MM.1S (cell line): ENCODE results near the gene UBE2QL1.

ENCODE experiments used
- EZH2 ChIP-seq: fragments of 300-600 bp; sonication (generic); optimal IDR thresholded peaks from 2 replicates; pipeline ENCODE3; 2017; ENCODE audit warnings: low read depth, mild to moderate bottlenecking, antibody characterized with exemption, low read length, mixed read lengths
- TF ChIP-seq, protein P1 (sequence below): fragments of 300-600 bp; sonication (generic); IDR thresholded peaks from 2 replicates; pipeline ENCODE4 v1.5.1; 2016; ENCODE audit warnings: antibody characterized with exemption, low read length, mixed read lengths

- TF ChIP-seq, protein P1, sequence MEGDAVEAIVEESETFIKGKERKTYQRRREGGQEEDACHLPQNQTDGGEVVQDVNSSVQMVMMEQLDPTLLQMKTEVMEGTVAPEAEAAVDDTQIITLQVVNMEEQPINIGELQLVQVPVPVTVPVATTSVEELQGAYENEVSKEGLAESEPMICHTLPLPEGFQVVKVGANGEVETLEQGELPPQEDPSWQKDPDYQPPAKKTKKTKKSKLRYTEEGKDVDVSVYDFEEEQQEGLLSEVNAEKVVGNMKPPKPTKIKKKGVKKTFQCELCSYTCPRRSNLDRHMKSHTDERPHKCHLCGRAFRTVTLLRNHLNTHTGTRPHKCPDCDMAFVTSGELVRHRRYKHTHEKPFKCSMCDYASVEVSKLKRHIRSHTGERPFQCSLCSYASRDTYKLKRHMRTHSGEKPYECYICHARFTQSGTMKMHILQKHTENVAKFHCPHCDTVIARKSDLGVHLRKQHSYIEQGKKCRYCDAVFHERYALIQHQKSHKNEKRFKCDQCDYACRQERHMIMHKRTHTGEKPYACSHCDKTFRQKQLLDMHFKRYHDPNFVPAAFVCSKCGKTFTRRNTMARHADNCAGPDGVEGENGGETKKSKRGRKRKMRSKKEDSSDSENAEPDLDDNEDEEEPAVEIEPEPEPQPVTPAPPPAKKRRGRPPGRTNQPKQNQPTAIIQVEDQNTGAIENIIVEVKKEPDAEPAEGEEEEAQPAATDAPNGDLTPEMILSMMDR: no peak
- TF ChIP-seq EZH2: no peak
Observed at GRCh38 chr5:6449465-6450158, 953 bp downstream of the UBE2QL1 start.
